Nephron (organoid): Measurements from ENCODE around the gene SLC25A6.
"Not testable (repeated sequence)": the region's sequence is repeated elsewhere in the genome, so short reads cannot be mapped to it uniquely, and the experiment has no call there.

Experiments
- H3K27ac Mint-ChIP-seq, 3 experiments: 2 replicates each; pipeline ENCODE4 v1.8.0; 2020; ENCODE audit warnings: mixed read lengths in 3 of 3, mild to moderate bottlenecking in 2 of 3, moderate library complexity in 1 of 3
- H3K27me3 Mint-ChIP-seq: 2 replicates; pipeline ENCODE4 v1.8.0; 2021; ENCODE audit warnings: low read depth, mild to moderate bottlenecking, moderate library complexity, mixed read lengths
- H3K36me3 Mint-ChIP-seq: 2 replicates; pipeline ENCODE4 v1.8.0; 2020; ENCODE audit warnings: low read depth, mixed read lengths
- H3K4me1 Mint-ChIP-seq: 2 replicates; pipeline ENCODE4 v1.8.0; 2020; ENCODE audit warnings: mixed read lengths
- H3K4me3 Mint-ChIP-seq, 3 experiments: 2 replicates each; pipeline ENCODE4 v1.8.0; 2020; ENCODE audit warnings: mild to moderate bottlenecking in 3 of 3, mixed read lengths in 3 of 3, moderate library complexity in 2 of 3
- H3K9me3 Mint-ChIP-seq: 2 replicates; pipeline ENCODE4 v1.8.0; 2020; ENCODE audit warnings: mixed read lengths
- CTCF ChIP-seq, 3 experiments: fragments of 200-600 bp; sonication (generic); IDR thresholded peaks; one replicate each; pipeline ENCODE4 v1.5.0; 2021; ENCODE audit warnings: antibody characterized with exemption in 3 of 3; ENCODE audit not compliant: unreplicated experiment in 3 of 3

SLC25A6 gene

GRCh38 chrX:1384658-1385252 is 7.2 kb downstream of the SLC25A6 start:
- Mint-ChIP-seq H3K27me3 (peaks cover 4% of the 10 kb centered on the region), H3K4me3 (no peak overlapping the region), H3K4me1 (peaks cover 6% of the 10 kb centered on the region), H3K27ac (no peak overlapping the region), H3K9me3 (no peaks in the 10 kb centered on the region), H3K36me3 (peaks cover 64% of the 10 kb centered on the region)
- no peak for TF ChIP-seq CTCF (IDR thresholded peaks at IDR 0.05; ENCODE audit: unreplicated experiment in 3 of 3)

GRCh38 chrX:1380672-1381233 is 11.2 kb downstream of the SLC25A6 start:
- Mint-ChIP-seq H3K27me3 (no peaks in the 10 kb centered on the region), H3K27ac (no peak overlapping the region), H3K4me1 (no peaks in the 10 kb centered on the region), H3K36me3 (peaks cover 28% of the 10 kb centered on the region), H3K9me3 (no peaks in the 10 kb centered on the region), H3K4me3 (no peak overlapping the region)
- no peak for TF ChIP-seq CTCF (IDR thresholded peaks at IDR 0.05; ENCODE audit: unreplicated experiment in 3 of 3)

GRCh38 chrX:1378306-1378759 is 13.6 kb downstream of the SLC25A6 start:
- H3K4me1 Mint-ChIP-seq = no peaks in the 10 kb centered on the region

GRCh38 chrX:1368385-1368698 is 23.6 kb downstream of the SLC25A6 start:
- H3K27me3 Mint-ChIP-seq = no peaks in the 10 kb centered on the region
- peaks cover 13% of the 10 kb centered on the region for H3K36me3 Mint-ChIP-seq
- no peaks in the 10 kb centered on the region for H3K9me3 Mint-ChIP-seq
- no peak overlapping the region for H3K4me3 Mint-ChIP-seq
- no peaks in the 10 kb centered on the region for H3K4me1 Mint-ChIP-seq
- no peak for TF ChIP-seq CTCF (IDR thresholded peaks at IDR 0.05; ENCODE audit: unreplicated experiment in 3 of 3)
- H3K27ac Mint-ChIP-seq = no peak overlapping the region

More at GRCh38 chrX:1378306-1378759, 13.6 kb downstream of the SLC25A6 start:
- Mint-ChIP-seq H3K27me3 (no peaks in the 10 kb centered on the region), H3K9me3 (no peaks in the 10 kb centered on the region), H3K36me3 (peaks cover 6% of the 10 kb centered on the region), H3K4me3 (no peak overlapping the region), H3K27ac (no peak overlapping the region)
- no peak for TF ChIP-seq CTCF (IDR thresholded peaks at IDR 0.05; ENCODE audit: unreplicated experiment in 3 of 3)

GRCh38 chrX:1366363-1366762 is 25.6 kb downstream of the SLC25A6 start:
- H3K9me3 Mint-ChIP-seq, H3K27ac Mint-ChIP-seq, H3K4me1 Mint-ChIP-seq, H3K4me3 Mint-ChIP-seq, H3K27me3 Mint-ChIP-seq: not testable (repeated sequence)
- H3K36me3 Mint-ChIP-seq = peaks cover 23% of the 10 kb centered on the region

- no peak for TF ChIP-seq CTCF (IDR thresholded peaks at IDR 0.05; ENCODE audit: unreplicated experiment in 3 of 3)
- Mint-ChIP-seq H3K4me3 (no peak overlapping the region), H3K9me3 (no peaks in the 10 kb centered on the region), H3K36me3 (peaks cover 45% of the 10 kb centered on the region), H3K27ac (no peak overlapping the region), H3K27me3 (no peaks in the 10 kb centered on the region), H3K4me1 (no peaks in the 10 kb centered on the region)
Measured at GRCh38 chrX:1361910-1362309, 30.0 kb downstream of the SLC25A6 start.
